ENCODE measurements around the gene ESD.
"Not testable (repeated sequence)": the region's sequence is repeated elsewhere in the genome, so short reads cannot be mapped to it uniquely, and the experiment has no call there.

Gene ESD

GRCh38 chr13:46756977-46757376, 40.0 kb downstream of the ESD start:
- H3K36me3 ChIP-seq (ENCODE audit: insufficient read depth, low read length) = no peaks in the 10 kb centered on the region
- TF ChIP-seq EZH2 (IDR thresholded peaks at IDR 0.05; ENCODE audit: borderline replicate concordance, low read length) (no peak), CTCF (IDR thresholded peaks at IDR 0.05; ENCODE audit: low read length) (no peak)
- no peaks in the 10 kb centered on the region for H3K9me2 ChIP-seq (ENCODE audit: low read depth, low read length)
- no peak overlapping the region for H3K4me3 ChIP-seq (ENCODE audit: low read depth, low read length, poor library complexity, severe bottlenecking)
- H3K4me1 ChIP-seq (ENCODE audit: insufficient read depth, low read length, severe bottlenecking) = peaks cover 2% of the 10 kb centered on the region
- H2AFZ ChIP-seq (ENCODE audit: low read length) = no peak overlapping the region
- no peak overlapping the region for H3K4me2 ChIP-seq (ENCODE audit: low read length)
- H3K27ac ChIP-seq (ENCODE audit: low read depth, low read length, poor library complexity, severe bottlenecking) = no peak overlapping the region
- no peaks in the 10 kb centered on the region for H3K9me3 ChIP-seq (ENCODE audit: low read length)
- H3F3A ChIP-seq (ENCODE audit: insufficient read depth, low read length) = no peaks in the 10 kb centered on the region
- no peaks in the 10 kb centered on the region for H3K79me2 ChIP-seq (ENCODE audit: insufficient read depth, low read length)
- no peak overlapping the region for H3K9ac ChIP-seq (ENCODE audit: low read length)
- no peaks in the 10 kb centered on the region for H4K20me1 ChIP-seq (ENCODE audit: insufficient read depth, low read length)
- H3K27me3 ChIP-seq (ENCODE audit: insufficient read depth, low read length) = 0 out of 2 replicates have a peak, but pooled peaks cover 4% of the 10 kb centered on the region

GRCh38 chr13:46755508-46755907, 41.5 kb downstream of the ESD start:
- not testable (repeated sequence) for H3K36me3 ChIP-seq (ENCODE audit: insufficient read depth, low read length); H4K20me1 ChIP-seq (ENCODE audit: insufficient read depth, low read length); H3K9me3 ChIP-seq (ENCODE audit: low read length); H2AFZ ChIP-seq (ENCODE audit: low read length); H3K4me1 ChIP-seq (ENCODE audit: insufficient read depth, low read length, severe bottlenecking); H3K9me2 ChIP-seq (ENCODE audit: low read depth, low read length); H3K79me2 ChIP-seq (ENCODE audit: insufficient read depth, low read length); H3K4me2 ChIP-seq (ENCODE audit: low read length); H3K27ac ChIP-seq (ENCODE audit: low read depth, low read length, poor library complexity, severe bottlenecking); H3K27me3 ChIP-seq (ENCODE audit: insufficient read depth, low read length); H3F3A ChIP-seq (ENCODE audit: insufficient read depth, low read length); H3K4me3 ChIP-seq (ENCODE audit: low read depth, low read length, poor library complexity, severe bottlenecking); H3K9ac ChIP-seq (ENCODE audit: low read length)

GRCh38 chr13:46754812-46755211, 42.1 kb downstream of the ESD start:
- H2AFZ ChIP-seq (ENCODE audit: low read length) = no peak overlapping the region
- no peak overlapping the region for H3K4me3 ChIP-seq (ENCODE audit: low read depth, low read length, poor library complexity, severe bottlenecking)
- H3F3A ChIP-seq (ENCODE audit: insufficient read depth, low read length) = no peaks in the 10 kb centered on the region
- peaks cover 9% of the 10 kb centered on the region for H3K4me1 ChIP-seq (ENCODE audit: insufficient read depth, low read length, severe bottlenecking)
- no peaks in the 10 kb centered on the region for H4K20me1 ChIP-seq (ENCODE audit: insufficient read depth, low read length)
- no peaks in the 10 kb centered on the region for H3K9me2 ChIP-seq (ENCODE audit: low read depth, low read length)
- H3K9me3 ChIP-seq (ENCODE audit: low read length) = no peaks in the 10 kb centered on the region
- no peak overlapping the region for H3K4me2 ChIP-seq (ENCODE audit: low read length)
- H3K27ac ChIP-seq (ENCODE audit: low read depth, low read length, poor library complexity, severe bottlenecking) = no peak overlapping the region
- H3K79me2 ChIP-seq (ENCODE audit: insufficient read depth, low read length) = no peaks in the 10 kb centered on the region
- TF ChIP-seq CTCF (IDR thresholded peaks at IDR 0.05; ENCODE audit: low read length) = no peak
- TF ChIP-seq EZH2 (IDR thresholded peaks at IDR 0.05; ENCODE audit: borderline replicate concordance, low read length) = no peak
- no peak overlapping the region for H3K9ac ChIP-seq (ENCODE audit: low read length)
- H3K27me3 ChIP-seq (ENCODE audit: insufficient read depth, low read length) = 0 out of 2 replicates have a peak, but pooled peaks cover 4% of the 10 kb centered on the region
- no peaks in the 10 kb centered on the region for H3K36me3 ChIP-seq (ENCODE audit: insufficient read depth, low read length)

GRCh38 chr13:46753917-46754316, 43.0 kb downstream of the ESD start:
- Histone ChIP-seq H3K36me3 (ENCODE audit: insufficient read depth, low read length) (0 out of 2 replicates have a peak, but pooled peaks cover 1% of the 10 kb centered on the region), H3K4me2 (ENCODE audit: low read length) (no peak overlapping the region), H3K9ac (ENCODE audit: low read length) (no peak overlapping the region), H3K79me2 (ENCODE audit: insufficient read depth, low read length) (no peaks in the 10 kb centered on the region), H2AFZ (ENCODE audit: low read length) (no peak overlapping the region), H3K4me3 (ENCODE audit: low read depth, low read length, poor library complexity, severe bottlenecking) (no peak overlapping the region), H3K9me2 (ENCODE audit: low read depth, low read length) (no peaks in the 10 kb centered on the region), H3K27ac (ENCODE audit: low read depth, low read length, poor library complexity, severe bottlenecking) (no peak overlapping the region), H4K20me1 (ENCODE audit: insufficient read depth, low read length) (no peaks in the 10 kb centered on the region), H3F3A (ENCODE audit: insufficient read depth, low read length) (no peaks in the 10 kb centered on the region), H3K9me3 (ENCODE audit: low read length) (no peaks in the 10 kb centered on the region), H3K27me3 (ENCODE audit: insufficient read depth, low read length) (0 out of 2 replicates have a peak, but pooled peaks cover 4% of the 10 kb centered on the region), H3K4me1 (ENCODE audit: insufficient read depth, low read length, severe bottlenecking) (peaks cover 9% of the 10 kb centered on the region)
- TF ChIP-seq EZH2 (IDR thresholded peaks at IDR 0.05; ENCODE audit: borderline replicate concordance, low read length) (no peak), CTCF (IDR thresholded peaks at IDR 0.05; ENCODE audit: low read length) (no peak)

Measured in OCI-LY1 (cell line).